ENCODE results near the gene OPN1SW. TPM values are rescaled to one million over a fixed set of nuclear protein-coding genes. Genes with fewer than 3 reads are reported as not detected.

Gene OPN1SW
- total and polyA plus RNA-seq, 9 of the 15 experiments (the other 6 are each of a cell fraction or from before 2014, with no cell fraction given) = 0.84 to 1.0 TPM; not detected in 7

GRCh38 chr7:128774921-128775320 is 673 bp downstream of the OPN1SW start:
- H3K9ac ChIP-seq (ENCODE audit: insufficient read depth in 1 of 2, low read depth in 2 of 2, low read length in 2 of 2) = no peak overlapping the region
- peaks cover 0 to 4% of the 10 kb centered on the region in 2 experiments; a peak in 2 of 5 replicates for H3K4me1 ChIP-seq (replicated peaks in 1 of 2; ENCODE audit: control insufficient read depth in 2 of 2, insufficient read depth in 2 of 2, low read length in 2 of 2)
- H3K27ac ChIP-seq (ENCODE audit: extremely low read depth, low read depth, low read length) = no peak overlapping the region
- H4K20me1 ChIP-seq (replicated peaks; ENCODE audit: control insufficient read depth, insufficient read depth, low read length) = no peaks in the 10 kb centered on the region
- ChIA-PET POLR2A (interaction anchor here (0.8 to 3.2 kb wide), 8 partner anchors 9 to 95 kb away, joined by 3 to 29 read pairs (median 5); partner anchors contain the start of gene CALU), CTCF (ENCODE audit: low intra/inter-chr PET ratio) (no interaction called here)
- ATAC-seq (peak; percentile 11), FAIRE-seq (no peak), DNase-seq (ENCODE audit: extremely low read depth in 1 of 4, low spot score in 3 of 4) (no peak)
- in situ Hi-C loops (cut with MboI) = no loop called here
- WGBS (ENCODE audit: insufficient coverage, low coverage, missing lambda C conversion rate) = 87% methylated on average over 7 of the region's 7 CpGs
- H3K36me3 ChIP-seq (ENCODE audit: control insufficient read depth, insufficient read depth, low read length) = peaks cover 39% of the 10 kb centered on the region
- TF ChIP-seq CREB1 (IDR thresholded peaks at IDR 0.05) (0 out of 2 replicates have a peak, but pooled peaks have one; percentile 10), CREB1 (CRISPR knock-in tag; IDR thresholded peaks at IDR 0.05) (no peak), KLF1 (tag; IDR thresholded peaks at IDR 0.05) (no peak), RCOR1 (IDR thresholded peaks at IDR 0.05; ENCODE audit: borderline replicate concordance in 1 of 2, low read depth in 2 of 2, low read length in 2 of 2) (no peak), BCOR (IDR thresholded peaks at IDR 0.05) (no peak), E2F8 (IDR thresholded peaks at IDR 0.05; ENCODE audit: low read depth, partially characterized antibody) (peak; percentile 55), SUPT5H (IDR thresholded peaks at IDR 0.05) (peak; percentile 58; the same call in 1 of the 2 replicates), POLR2B (IDR thresholded peaks at IDR 0.05; ENCODE audit: low read depth, partially characterized antibody) (peak; percentile 70), POLR2A (conservative IDR thresholded peaks at IDR 0.05) (peak; percentile 57; the same call in 1 of the 2 replicates), POLR2G (IDR thresholded peaks at IDR 0.05; ENCODE audit: low read depth, low read length) (peak; percentile 55), POLR2AphosphoS2 (IDR thresholded peaks at IDR 0.05; ENCODE audit: low read length) (peak; percentile 79), ZNF175 (CRISPR knock-in tag; IDR thresholded peaks at IDR 0.05; ENCODE audit: low read depth) (no peak), RBM22 (IDR thresholded peaks at IDR 0.05; ENCODE audit: low read depth, low read length, poor library complexity, severe bottlenecking) (peak; percentile 23)
- no peaks in the 10 kb centered on the region for H3K27me3 ChIP-seq (ENCODE audit: control insufficient read depth in 2 of 2, insufficient read depth in 2 of 2, low read length in 2 of 2)
- intact Hi-C loops (cut with micrococcal nuclease) = no loop called here
- H2AFZ ChIP-seq (ENCODE audit: low read depth, low read length) = no peak overlapping the region
- H3K4me3 ChIP-seq = no peak overlapping the region
- no TSS peak for BruUV-seq (replicated peaks)
- no peak overlapping the region for H3K4me2 ChIP-seq (ENCODE audit: insufficient read depth, low read length)
- no peaks in the 10 kb centered on the region for H3K79me2 ChIP-seq (ENCODE audit: control insufficient read depth, insufficient read depth, low read length)
- no peaks in the 10 kb centered on the region for H3K9me3 ChIP-seq (replicated peaks; ENCODE audit: control insufficient read depth, insufficient read depth, low read depth, low read length)
- no peaks in the 10 kb centered on the region for H3K9me1 ChIP-seq (ENCODE audit: control insufficient read depth, insufficient read depth, low read length)

Measured in K562 (cell line).